ENCODE measurements around the gene ADIRF.
"Not testable (repeated sequence)": the region's sequence is repeated elsewhere in the genome, so short reads cannot be mapped to it uniquely, and the experiment has no call there.

ADIRF gene

DNA sequence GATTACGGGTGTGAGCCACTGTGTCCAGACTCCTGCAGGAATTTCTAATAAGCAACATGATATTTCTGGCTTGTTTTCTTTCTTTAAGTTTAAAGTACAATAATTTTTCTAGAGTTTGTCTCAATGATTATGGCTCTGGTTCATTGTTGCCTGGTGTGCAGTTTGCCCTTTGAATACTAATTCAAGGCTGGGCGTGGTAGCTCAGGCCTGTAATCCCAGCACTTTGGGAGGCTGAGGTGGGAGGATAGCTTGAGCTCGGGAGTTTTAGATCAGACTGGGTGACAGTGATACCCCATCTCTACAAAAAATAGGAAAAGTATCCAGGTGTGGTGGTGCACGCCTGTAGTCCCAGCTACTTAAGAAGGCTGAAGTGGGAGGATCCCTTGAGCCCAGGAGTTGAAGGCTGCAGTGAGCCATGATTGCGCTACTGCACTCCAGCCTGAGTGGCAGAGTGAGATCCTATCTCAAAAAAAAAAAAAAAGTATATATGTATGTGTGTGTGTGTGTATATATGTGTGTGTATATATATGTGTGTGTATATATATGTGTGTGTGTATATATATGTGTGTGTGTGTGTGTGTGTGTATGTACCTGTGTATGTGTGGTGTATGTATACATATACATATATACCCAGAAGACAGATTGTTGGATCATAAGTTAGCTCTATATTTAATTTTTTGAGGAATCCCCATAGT is 8.2 kb downstream of the ADIRF start:
- in situ Hi-C loops (cut with MboI; ENCODE audit: low sequenced_read_pairs): no loop called here

- in situ Hi-C loops (cut with MboI; ENCODE audit: low sequenced_read_pairs): not testable (repeated sequence)
Observed at GRCh38 chr10:86978457-86978856, 10.2 kb downstream of the ADIRF start.

DNA sequence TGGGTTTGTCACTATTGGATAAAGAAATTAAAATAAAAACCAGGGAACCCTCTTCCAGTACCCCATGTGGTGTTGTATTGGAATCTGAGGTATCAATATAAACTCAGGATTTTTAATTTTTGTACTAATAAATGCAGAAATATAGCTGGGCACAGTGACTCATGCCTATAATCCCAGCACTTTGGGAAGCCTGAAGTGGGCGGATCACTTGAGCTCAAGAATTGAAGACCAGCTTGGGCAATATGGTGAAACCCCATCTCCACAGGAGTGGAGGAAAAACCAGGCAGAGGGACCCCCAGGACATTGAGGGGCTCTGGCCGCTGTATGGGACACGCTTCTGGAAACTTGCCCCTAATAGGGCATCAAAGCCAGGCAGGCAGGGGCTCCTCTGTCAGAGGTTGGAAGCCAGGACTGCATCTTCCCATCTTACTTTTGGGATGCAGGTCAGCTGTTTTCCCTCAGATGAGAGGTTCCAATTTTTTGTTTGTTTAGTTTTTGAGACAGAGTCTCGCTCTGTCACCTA is 11.1 kb downstream of the ADIRF start:
- in situ Hi-C loops (cut with MboI; ENCODE audit: low sequenced_read_pairs): no loop called here

DNA sequence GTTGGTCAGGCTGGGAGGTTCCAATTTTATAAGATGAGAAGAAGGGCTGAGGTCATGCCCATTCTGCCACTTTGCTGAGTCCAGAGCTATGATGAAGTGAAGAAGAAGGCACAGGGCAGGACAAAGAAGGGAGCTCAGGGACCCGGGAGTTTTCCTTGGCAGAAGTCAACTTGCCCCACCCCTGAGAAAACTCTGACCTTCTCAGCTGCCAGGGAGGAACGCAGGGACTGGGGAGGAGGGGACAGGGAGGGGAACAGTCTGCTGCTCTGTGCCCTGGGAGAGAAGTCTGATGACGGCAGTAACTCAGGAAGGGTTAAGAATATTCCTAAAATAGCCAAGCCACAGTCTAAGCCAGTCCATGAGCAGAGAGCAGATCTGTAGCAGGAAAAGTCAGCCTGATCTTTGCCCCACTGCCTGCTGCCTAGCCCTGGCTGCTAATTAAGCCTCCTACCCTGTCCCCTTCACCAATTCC is 11.7 kb downstream of the ADIRF start:
- in situ Hi-C loops (cut with MboI; ENCODE audit: low sequenced_read_pairs): no loop called here

DNA sequence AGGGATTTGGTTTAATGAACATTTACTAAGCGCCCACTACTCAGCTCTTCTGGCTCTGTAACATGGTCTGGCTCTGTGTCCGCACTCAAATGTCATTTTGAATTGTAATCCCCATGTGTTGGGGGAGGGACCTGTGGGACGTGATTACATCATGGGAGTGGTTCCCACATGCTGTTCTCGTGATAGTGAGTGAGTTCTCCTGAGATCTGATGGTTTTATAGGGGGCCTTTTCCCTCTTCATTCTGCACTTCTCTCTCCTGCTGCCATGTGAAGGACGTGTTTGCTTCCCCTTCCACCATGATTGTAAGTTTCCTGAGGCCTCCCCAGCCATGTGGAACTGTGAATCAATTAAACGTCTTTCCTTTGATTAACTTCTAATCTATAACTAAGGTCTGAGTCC is 12.7 kb downstream of the ADIRF start:
- in situ Hi-C loops (cut with MboI; ENCODE audit: low sequenced_read_pairs): not testable (repeated sequence)

DNA sequence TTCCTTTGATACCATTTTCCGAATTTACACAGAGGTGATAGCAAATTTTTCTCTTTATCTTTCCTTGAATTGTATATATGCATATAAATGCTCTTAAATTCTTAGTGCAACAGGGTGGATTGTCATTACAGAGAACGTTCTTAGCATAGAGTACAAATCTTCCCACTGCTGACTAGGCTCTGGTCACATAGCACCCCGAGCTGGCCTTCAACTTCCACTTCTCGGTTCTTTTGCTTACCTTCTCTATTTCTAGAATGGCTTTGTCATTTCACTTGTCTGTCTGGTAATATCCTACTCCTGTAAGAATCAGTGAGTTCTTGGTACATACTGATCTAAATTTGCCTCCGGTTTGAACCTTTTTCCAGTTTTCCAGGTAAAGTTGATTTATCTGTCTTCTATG is 13.4 kb downstream of the ADIRF start:
- in situ Hi-C loops (cut with MboI; ENCODE audit: low sequenced_read_pairs): no loop called here

GRCh38 chr10:86984498-86984897 is 16.2 kb downstream of the ADIRF start:
- in situ Hi-C loops (cut with MboI; ENCODE audit: low sequenced_read_pairs): not testable (repeated sequence)

GRCh38 chr10:86988520-86988919 is 20.2 kb downstream of the ADIRF start:
- in situ Hi-C loops (cut with MboI; ENCODE audit: low sequenced_read_pairs): no loop called here

DNA sequence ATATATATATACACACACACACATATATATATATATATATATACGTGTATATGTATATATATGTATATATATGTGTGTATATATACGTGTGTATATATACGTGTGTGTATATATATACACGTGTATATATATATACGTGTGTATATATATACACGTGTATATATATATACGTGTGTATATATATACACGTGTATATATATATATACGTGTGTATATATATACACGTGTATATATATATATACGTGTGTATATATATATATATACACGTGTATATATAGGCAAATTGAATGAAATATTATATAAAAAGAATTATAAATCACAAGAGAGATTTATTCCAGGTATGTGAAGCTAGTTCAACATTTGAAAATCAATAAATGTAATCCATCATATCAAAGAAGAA is 23.1 kb downstream of the ADIRF start:
- in situ Hi-C loops (cut with MboI; ENCODE audit: low sequenced_read_pairs): not testable (repeated sequence)

DNA sequence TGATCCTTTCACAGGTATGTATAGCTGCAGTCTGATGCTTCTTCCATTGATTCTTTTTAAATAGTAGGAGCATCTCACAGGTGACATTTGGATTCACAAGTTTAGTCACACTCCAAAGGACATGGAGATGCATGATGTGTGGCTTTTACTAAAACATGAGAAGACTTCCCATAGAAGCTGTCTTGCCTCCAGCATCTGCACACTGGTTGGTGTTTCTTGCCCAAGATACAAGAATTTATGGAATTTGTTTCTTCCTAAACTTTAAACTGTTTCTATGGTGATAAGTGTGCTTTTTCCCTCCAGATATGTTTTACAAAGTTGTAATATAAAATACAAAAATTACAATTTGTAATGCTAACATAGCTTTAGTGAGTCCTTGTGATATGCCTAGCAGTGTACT is 24.2 kb downstream of the ADIRF start:
- in situ Hi-C loops (cut with MboI; ENCODE audit: low sequenced_read_pairs): no loop called here

DNA sequence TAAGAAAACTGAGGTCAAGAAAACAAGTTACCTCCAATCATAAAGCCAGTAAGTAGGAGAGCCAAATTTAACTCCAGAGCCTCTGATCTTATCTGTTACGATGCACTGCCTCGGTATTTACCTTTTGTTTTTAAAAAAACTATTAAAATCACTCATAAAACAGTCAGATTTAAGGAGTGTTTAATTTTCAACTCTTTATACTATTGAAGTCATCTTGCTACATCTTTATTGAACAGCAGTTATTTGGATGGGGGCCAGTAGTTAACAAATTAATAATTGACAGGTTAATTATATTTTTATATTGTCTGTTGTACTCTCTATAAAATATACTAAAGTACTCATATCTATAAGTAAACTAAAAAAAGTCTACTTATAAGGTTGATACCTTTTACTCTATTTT is 24.6 kb downstream of the ADIRF start:
- in situ Hi-C loops (cut with MboI; ENCODE audit: low sequenced_read_pairs): no loop called here

GRCh38 chr10:86999802-87000403 is 31.6 kb downstream of the ADIRF start:
- in situ Hi-C loops (cut with MboI; ENCODE audit: low sequenced_read_pairs): not testable (repeated sequence)

DNA sequence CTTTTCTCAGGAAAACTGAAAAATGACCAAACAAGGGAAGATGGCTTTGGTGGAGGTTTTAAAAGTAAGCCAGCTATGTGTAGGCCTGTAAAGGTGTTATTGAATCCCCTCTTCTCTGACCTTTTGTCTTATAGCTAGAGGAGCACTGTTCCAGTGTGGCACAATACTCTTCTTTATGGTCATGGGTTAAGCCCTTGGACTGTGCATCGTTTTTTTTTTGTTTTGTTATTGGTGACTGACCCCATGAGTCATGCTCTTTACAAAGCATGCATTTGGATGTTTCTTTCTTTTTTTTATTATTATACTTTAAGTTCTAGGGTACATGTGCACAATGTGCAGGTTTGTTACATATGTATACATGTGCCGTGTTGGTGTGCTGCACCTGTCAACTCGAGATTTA is 32.2 kb downstream of the ADIRF start:
- in situ Hi-C loops (cut with MboI; ENCODE audit: low sequenced_read_pairs): no loop called here

DNA sequence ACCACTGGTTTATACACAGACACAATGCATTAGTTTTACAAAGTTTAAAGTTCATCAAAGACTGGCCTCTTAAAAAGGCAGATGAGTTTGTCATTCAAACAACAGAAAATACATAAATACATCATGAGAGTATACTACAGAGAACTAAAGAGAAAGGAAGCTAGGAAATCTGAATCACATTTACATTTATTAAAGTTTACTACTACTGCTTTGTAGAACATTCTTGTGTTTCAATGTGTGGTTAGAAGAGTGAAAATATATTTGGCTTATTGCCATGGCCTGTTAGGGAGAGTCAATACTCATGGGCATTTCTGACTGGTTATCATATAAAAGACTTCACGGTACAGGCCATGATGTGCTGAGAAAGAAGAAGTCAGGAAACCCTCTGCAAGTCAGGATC is 38.8 kb downstream of the ADIRF start:
- in situ Hi-C loops (cut with MboI; ENCODE audit: low sequenced_read_pairs): not testable (repeated sequence)

GRCh38 chr10:87007674-87008073 is 39.4 kb downstream of the ADIRF start:
- in situ Hi-C loops (cut with MboI; ENCODE audit: low sequenced_read_pairs): not testable (repeated sequence)

GRCh38 chr10:87008303-87008702 is 40.0 kb downstream of the ADIRF start:
- in situ Hi-C loops (cut with MboI; ENCODE audit: low sequenced_read_pairs): not testable (repeated sequence)

GRCh38 chr10:87009134-87009696 is 40.9 kb downstream of the ADIRF start:
- in situ Hi-C loops (cut with MboI; ENCODE audit: low sequenced_read_pairs): not testable (repeated sequence)

GRCh38 chr10:87013528-87013927 is 45.2 kb downstream of the ADIRF start:
- in situ Hi-C loops (cut with MboI; ENCODE audit: low sequenced_read_pairs): not testable (repeated sequence)

GRCh38 chr10:87014986-87015716 is 46.9 kb downstream of the ADIRF start:
- in situ Hi-C loops (cut with MboI; ENCODE audit: low sequenced_read_pairs): not testable (repeated sequence)

DNA sequence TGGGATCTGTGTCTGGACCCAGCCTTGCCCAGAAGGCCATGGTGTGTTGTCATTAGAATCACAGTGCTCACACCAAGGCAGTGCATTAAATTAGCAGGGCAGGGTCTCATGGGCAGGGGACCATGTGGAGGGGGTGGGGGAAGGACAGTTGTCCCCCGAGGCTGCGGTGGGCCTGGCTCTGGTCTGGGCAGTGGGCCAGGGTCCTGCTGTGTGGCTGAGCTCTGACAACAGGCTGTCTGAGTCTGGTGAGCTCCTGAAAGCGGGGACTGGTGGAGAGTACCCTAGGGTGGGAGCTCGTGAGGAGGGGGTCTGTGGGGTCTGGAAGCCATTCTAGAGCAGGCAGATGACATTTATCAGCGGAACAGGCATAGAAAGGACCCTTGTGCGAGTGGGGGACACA is 49.8 kb downstream of the ADIRF start:
- in situ Hi-C loops (cut with MboI; ENCODE audit: low sequenced_read_pairs): not testable (repeated sequence)

GRCh38 chr10:87019066-87019465 is 50.8 kb downstream of the ADIRF start:
- in situ Hi-C loops (cut with MboI; ENCODE audit: low sequenced_read_pairs): not testable (repeated sequence)

All from HL-60/S4 (cell line).